Body of pancreas (tissue), 4 donors: ENCODE data around the gene SUPT4H1.

Experiments used
- POLR2A ChIP-seq, 3 donors: fragments of 450-650 bp; IDR thresholded peaks; one replicate each; pipeline ENCODE4 v1.6.1; 2016; ENCODE audit warnings: antibody characterized with exemption in 3 of 3, mild to moderate bottlenecking in 2 of 3
- TF ChIP-seq, protein P1 (sequence below), 7 experiments: fragments of 450-650 bp in 4 of 7; fragments of 200-600 bp in 3 of 7; sonication (generic) in 3 of 7; IDR thresholded peaks; one replicate each; pipeline ENCODE4 v1.5.1; 2016 to 2019; ENCODE audit warnings: antibody characterized with exemption in 7 of 7

DNA sequence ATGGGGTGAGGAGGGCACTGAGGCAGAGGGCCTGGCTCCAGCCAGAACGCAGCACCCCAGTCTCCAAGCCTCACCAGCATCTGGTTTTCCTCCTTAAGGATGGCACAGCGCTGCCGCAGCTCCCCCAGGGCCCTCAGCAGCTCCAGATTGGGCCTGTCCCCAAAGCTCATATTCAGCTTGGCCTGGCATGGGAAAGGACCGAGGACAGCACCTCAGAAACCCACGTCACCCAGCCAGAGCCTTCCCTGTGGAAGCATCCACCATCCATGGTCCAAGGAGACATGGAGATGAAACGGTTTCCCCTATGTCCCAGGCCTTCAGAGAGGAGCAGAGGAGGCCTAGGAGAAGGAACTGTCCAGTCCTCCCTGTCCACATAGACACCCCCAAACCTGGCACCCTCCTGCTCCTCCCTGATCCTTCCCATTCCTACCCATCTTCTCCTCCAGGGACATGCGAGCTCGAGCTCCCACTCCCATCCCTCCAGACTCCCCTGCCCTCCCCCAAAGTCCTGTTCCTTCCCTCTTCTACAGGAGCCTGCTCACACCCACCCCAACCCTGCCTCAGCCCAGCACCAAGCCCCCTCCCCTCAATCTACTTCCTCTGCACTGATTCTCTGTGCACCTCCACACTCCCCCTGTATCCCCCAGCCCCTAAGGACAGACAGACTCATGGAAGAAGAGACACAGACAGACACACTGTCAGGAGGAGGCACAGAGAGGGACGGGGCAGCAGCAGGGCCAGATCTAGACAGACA is 25.2 kb downstream of the SUPT4H1 start:
- TF ChIP-seq, protein P1, sequence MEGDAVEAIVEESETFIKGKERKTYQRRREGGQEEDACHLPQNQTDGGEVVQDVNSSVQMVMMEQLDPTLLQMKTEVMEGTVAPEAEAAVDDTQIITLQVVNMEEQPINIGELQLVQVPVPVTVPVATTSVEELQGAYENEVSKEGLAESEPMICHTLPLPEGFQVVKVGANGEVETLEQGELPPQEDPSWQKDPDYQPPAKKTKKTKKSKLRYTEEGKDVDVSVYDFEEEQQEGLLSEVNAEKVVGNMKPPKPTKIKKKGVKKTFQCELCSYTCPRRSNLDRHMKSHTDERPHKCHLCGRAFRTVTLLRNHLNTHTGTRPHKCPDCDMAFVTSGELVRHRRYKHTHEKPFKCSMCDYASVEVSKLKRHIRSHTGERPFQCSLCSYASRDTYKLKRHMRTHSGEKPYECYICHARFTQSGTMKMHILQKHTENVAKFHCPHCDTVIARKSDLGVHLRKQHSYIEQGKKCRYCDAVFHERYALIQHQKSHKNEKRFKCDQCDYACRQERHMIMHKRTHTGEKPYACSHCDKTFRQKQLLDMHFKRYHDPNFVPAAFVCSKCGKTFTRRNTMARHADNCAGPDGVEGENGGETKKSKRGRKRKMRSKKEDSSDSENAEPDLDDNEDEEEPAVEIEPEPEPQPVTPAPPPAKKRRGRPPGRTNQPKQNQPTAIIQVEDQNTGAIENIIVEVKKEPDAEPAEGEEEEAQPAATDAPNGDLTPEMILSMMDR (IDR thresholded peaks at IDR 0.05), result no peak
- TF ChIP-seq POLR2A (IDR thresholded peaks at IDR 0.05), result no peak
